HG02870 (cell line): ENCODE measurements around the gene PHLPP1.
"Not testable (repeated sequence)": the region's sequence is repeated elsewhere in the genome, so short reads cannot be mapped to it uniquely, and the experiment has no call there.

Source experiments
- ATAC-seq: cut with Tn5 transposase; IDR thresholded peaks from one replicate; pipeline ENCODE4 v1.9.1; 2021; ENCODE audit warnings: mild to moderate bottlenecking, moderate library complexity; ENCODE audit not compliant: unreplicated experiment

Gene PHLPP1

DNA sequence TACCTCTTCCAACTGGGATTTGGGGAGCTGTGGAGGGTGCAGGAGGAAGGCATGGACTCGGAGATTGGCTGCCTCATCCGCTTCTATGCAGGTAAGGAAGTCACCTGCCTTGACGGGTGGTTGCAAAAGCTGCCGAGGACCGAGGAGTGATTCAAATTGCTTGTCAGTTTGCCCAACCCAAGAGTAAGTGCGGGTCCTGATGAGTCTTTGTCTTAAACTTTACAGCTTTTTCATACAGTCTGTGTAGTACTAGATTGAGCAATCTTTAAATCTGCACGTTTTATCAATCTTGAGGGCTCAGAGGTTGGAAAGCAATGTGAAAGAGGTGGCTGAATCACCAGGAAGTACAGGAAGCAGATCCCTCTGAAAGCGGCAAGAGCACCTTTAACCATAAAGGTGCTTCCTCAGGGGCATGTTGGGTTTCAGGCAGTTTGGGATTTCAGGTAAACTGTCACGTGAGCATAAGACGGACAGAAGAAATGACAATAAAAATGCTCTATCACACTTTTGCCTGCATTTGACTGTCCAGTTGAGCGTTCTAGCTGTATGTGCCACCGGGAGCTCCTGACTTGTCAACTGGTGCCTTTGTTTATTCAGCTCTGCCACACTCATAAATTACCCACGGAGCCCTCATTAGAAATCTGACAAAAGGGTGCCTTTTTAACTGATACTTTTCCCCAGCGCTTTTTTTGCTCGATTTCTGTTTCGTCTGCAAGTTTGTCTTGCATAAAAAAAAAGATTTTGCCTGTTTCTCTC lies 2.0 kb downstream of the PHLPP1 start:
- ATAC-seq: no peak

DNA sequence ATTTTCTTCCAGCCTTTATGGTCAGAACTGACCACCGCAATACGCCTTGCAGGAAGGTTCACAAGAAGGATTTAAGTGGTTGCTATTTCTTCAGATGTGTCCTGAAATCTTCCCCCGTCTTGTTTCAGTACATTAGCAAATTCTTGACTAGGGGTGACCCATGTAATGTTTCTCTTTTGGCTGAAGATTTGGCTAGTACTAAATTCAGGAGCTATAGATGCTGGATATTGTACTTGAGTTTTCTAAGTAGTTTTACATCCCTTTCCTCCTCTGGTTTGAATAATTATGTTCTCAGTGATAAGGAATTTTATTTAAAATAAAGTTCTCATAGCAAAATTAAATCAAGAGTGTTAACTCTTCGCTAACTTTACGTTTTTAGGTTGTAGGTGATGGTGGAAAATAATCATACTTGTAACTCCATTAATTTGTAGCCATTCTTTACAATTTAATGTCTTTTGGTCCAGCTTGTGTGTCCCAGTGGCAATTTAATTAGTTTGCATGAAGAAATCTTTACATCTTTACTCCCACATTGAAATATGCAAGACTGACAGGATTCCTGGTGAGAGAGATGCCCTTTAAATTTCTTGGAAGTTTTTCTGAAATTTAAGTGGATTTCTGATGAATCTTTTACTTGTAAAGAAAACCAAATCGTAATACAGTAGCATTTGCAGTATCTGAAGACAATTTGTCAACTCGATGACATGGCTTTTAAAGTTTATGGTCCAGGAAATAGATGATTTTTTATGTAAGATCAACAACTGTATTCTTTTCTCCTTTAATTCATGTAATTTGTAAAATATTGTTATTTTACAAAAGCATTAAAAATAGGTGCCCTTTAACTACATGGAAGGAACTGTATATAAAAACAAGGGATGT lies 2.8 kb downstream of the PHLPP1 start:
- ATAC-seq: no peak

DNA sequence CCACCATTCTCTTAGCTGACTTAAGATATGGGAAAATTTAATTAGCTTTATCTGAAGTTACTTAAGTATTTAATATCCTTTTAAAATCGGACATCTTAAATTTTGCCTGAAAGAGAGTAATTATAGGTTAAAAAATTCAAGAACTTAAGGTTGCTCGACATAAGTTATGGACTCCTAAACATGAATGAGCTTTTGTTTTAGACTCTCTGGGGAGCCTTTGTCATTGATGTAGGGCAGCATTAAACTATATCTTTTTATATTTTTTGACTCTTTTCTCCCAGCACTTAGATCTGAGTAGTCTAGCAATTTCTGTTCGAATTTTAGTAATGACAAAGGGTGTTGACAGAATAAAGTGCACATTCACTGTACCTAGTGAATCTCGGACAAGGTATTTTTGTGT lies 4.7 kb downstream of the PHLPP1 start:
- no peak for ATAC-seq

DNA sequence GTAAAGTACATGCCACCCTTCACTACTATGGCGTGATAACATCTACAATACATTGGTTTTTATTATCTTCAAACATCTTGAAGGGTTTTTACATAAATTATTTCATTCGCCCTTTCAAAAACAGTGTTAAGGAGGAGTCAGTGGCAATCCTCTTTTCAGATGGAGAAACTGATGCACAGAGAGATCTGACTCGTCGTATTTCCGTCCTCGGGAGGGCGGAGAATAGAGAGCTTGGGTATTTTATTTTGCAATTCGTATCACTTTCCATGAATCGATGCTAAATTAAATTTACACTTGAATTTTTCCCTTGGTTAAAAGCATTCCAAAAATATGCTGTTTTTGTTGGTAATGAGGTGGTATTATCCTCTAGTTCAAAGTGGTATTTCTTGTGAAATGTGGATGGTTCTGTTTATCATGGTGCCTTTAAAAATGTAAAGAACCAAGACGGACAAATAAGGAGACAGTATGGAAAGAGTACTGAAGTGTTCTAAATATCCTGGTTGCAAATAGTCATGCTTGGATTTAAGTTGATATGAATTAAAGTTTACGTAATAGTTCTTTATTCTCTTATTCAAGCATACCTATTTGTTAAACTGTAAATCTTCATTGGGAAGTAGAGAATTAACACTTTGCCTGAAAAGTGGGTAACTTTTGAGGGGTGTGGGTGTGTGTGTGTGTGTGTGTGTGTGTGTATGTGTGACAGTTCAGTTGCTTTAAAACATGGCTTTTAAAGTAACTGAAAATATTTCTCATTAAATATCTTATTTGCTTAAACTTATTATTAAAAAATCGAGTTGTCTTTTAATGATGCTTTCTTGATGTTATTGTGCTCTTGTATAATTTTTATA lies 5.6 kb downstream of the PHLPP1 start:
- no peak for ATAC-seq

DNA sequence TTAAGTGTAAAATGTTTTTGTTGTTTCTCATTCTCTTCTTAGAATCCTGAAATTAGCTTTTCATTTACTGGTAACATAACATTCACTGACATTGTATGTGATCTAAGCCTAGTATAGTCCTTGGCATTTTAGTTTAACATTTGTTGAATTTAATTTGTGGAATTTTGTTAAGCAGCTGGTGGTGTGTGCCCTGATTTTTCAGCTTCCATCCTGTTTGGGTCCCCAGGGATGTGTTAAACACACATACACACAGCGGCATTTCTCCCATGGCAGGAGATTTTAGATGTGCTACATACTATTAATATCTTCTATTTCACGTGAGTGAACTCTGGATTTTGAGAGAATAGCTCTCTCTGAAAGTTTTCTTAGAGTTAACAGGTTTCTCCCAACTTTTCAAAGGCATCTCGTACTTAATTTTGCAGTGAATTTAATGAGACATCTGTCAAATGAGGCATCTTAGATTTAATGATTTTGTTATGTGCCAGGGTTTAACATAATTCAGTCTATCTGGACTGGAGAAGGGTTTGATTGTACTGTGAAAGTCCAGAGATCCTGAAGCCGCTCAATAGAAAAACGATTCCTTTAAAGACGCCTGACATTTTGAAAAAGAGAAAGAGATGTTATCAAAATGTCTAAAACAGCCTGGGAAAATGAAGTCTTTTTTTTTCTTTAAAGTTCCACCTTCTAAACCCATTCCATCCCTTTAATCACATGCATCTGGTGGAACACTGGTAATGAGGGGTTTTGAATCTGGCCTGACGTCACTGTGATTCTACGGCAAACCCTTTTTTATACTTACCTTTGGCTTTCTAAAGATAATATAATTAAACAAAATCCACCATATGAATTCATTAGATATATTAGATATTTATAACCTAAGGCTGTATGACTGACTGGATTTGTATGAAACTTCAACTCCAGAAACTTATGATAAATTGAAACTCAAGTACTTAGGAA lies 6.8 kb downstream of the PHLPP1 start:
- ATAC-seq: no peak

DNA sequence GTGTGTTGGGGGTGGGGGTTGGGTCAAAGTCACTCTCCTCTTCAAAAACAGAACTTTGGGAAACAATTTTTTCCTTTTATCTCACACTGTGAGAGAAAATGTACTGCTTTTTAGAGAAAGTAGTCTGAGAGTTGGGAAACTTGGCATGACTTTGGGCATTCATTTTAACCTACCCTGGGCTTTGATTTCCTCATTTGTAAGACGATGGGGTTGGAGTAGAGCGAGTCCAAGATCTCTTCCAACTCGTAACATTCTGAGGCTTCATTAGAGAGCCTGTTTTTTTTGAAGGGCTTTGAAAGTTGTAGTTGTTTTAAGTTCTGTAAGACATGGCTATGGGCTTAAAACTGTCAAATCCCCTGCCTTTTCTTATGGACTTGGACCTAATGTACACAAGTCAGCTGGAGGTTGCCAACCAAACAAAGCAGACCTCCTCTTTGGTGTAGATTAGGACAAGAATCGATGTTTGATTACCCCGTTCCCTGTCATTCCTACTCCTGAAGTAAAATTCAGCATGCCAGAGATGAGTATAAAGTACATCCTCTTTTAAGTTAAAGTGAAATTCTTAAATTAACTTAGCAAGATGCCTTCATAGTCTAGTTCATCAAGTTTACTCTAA lies 8.4 kb downstream of the PHLPP1 start:
- ATAC-seq: no peak

DNA sequence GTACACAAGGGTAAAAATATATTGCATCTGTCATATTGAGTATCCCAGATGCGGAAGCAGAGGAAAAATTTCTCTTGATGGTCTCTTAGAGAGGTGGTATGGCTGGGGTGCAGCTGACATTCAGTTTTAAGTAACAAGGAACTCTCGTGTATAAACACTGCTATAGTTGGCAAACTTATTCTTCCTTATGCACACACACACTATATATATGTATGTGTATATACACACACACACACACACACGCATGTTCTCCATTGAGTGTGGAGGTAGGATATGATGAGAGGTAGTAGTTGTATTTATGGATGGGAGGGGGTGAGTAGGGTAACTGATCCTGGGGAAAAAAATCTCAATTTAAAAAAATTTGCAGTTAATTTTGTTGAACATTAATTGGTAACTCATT lies 10.6 kb downstream of the PHLPP1 start:
- ATAC-seq: no peak

DNA sequence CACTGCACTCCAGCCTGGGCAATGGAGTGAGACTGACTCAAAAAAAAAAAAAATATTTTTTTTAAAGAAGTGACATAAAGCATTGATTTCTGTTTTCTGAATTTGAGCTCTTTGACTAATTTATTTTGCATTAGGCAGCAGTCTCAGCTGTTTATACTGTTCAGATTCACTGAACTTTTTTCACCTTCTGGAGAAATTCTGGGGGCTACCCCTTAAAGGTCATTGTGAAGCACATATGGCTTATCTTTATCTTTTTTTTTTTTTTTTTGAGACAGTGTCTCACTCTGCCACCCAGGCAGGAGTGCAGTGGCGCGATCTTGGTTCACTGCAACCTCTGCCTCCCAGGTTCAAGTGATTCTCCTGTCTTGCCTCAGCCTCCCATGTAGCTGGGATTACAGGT lies 12.9 kb downstream of the PHLPP1 start:
- ATAC-seq: no peak

DNA sequence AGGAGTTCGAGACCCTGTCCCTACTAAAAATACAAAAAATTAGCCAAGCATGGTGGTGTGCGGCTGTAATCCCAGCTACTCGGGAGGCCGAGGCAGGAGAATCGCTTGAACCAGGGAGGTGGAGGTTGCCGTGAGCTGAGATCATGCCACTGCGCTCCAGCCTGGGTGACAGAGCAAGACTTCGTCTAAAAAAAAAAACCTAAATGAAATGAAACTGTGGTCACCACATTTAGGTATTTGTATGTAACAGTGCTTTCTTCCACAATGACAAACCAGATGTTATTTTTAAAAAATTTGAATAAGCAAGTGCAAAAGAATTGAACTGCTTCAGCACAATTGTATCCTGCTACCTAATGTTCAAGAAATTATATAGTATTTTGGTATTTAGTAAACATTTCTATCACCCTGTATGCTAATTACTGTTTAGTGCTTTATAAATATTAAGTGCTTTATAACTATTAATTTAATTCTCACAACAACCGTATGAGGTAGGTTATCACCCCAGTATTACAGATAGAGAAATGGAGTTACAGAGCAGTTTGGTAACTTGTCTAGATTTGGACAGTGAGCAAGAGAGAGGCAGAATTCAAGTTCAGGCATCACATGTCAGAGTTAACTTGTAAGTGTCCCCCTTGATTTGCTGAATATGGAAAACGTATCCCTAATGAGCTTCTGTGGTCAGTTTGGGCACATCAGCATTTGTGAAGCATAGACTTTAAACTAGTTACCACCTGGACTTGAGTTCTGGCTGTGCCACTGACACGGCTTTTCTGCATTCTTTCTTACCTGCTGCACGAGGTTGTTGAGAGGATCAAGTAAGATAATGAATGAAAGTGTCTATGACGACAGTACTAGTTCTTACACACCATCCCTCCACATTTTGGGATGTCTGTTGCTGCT lies 14.4 kb downstream of the PHLPP1 start:
- peak; percentile 92 for ATAC-seq

DNA sequence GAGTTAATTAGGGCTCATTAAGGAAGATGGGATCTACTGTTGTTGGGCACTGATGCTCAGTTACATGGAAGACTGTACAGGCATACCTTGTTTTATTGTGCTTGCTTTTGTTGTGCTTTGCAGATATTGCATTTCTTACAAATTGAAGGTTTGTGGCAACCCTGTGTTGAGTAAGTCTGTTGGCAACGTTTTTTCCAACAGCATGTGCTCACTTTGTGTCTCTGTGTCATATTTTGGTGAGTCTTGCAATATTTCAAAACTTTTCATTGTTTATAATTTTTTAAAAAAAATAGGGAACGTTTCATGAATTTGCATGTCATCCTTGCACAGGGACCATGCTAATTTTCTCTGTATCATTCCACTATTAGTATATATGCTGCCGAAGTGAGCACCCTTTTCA lies 15.6 kb downstream of the PHLPP1 start:
- ATAC-seq: no peak

DNA sequence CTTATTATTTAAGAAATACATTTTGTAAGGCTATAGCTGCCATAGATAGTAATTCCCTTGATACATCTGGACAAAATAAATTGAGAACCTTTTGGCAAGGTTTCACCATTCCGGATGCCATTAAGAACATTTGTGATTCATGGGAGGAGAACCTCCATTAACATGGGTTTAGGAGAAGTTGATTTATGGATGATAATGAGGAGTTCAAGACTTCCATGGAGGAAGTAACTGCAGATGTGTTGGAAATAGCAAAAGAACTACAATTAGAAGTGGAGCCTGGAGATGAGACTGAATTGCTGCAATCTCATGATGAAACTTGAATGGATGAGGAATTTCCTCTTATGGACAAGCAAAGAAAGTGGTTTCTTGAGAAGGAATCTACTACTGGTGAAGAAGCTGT lies 17.3 kb downstream of the PHLPP1 start:
- no peak for ATAC-seq

DNA sequence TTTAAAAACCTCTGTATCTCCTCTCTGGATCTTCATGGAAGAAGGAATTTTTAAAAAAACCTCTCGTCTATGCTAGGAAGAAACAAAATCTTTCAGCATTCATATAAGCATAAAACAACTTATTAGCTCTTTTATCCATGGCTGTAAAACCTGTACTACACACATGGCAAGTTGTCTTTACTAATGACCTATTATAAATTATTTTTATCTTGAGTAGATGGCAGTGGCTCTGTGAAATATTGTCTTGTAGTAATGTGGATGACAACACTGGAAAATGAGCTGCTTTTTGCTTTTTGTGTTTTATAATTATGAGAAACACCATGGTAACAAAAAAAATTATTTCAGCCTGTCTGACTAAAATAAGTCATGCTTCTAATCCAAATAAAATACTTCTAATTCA lies 18.9 kb downstream of the PHLPP1 start:
- no peak for ATAC-seq

DNA sequence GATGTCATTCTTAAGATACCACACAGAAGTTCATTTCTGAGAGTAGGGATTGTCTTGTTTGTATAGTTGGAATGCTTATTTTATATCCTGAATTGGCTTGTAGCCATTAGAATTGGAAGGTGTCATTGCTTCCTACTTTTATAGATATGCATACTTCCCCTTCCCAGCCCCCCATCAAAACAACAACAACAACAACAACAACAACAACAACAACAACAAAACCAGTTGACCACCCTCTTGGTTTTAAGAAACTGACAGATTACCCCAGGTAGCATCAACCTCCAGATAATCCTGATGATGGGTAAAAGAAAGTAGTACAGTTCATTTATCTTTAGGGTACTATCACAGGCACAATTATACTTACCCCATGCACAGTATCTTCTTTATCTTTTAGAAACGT lies 20.0 kb downstream of the PHLPP1 start:
- no peak for ATAC-seq

DNA sequence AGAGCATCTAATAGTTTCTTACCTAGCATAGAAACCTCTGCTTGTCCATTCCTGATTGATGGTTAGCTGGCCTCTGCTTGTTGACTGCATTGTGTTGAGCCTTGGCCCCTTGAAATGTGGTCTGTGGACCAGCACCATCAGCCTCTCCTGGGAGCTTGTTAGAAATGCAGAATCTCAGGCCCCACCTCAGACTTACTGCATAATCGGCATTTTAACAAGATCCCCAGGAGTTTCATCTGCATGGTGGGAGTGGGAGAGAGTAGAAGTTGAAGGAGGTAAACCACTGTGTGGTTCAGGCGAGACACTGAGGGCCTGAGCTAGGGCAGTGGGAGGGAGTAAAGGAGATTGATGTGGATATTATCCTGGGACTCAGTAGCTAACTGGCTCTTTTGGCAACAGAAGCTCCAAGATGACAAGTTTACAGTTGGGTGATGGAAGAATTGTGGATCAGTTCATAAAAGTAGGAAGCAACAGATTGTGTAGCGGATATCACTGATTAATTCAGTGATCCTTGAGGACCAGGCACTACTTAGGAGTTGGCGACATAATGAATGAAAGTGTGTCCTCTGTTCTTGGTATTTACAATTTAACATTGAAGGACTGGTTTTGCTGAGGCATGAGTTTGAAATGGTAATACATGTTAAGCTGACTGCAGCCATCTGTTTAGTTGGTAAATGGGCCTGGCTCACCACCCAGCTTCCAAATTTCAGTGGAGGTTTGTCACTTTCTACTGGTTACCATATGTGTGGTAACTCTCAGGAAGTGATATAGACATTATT lies 20.9 kb downstream of the PHLPP1 start:
- ATAC-seq: no peak

DNA sequence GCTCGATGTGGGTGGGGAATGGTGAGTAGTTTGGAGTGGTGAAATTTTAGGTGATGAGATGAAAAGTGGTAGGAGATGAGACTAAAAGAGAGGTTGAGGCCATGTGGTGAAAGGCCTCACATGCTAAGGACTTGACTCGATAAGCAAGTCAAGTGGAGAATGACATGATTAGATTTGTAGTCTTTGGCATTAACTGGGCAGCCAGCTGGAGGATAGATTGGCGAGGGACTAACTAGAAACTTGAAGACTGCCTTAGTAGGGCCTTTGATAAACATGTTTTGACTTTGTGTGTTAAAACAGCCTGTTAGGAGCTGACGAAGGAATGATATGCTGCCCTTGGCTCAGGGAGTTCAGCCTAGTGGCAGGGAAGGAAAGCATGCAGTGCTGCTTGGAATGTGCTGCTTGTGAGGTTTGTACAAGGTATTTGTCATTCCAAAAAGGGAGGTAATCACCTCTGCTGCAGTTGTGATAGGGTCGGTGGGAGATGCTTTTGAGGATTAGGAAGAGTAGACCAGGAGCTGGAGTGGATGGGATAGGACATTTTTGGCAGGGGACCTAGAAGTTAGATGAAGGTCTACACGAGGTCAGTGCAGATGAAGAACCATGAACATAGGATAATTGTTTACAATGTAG lies 22.0 kb downstream of the PHLPP1 start:
- ATAC-seq: no peak

DNA sequence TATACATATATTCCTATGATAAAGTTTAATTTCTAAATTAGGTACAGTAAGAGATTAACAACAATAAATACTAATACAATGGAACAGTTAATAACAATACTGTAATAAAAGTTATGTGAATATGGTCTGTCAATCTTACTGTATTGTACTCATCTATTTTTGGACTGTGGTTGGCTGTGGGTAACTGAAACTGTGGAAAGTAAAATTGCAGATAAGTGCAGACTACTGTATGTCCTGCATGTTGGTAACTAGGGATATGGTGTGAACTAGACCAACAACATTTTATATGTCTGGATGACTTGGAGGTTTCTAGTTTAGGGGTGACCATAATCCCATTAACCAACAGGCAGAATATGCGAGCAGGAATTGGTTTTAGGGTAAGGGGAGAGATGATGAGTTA lies 23.3 kb downstream of the PHLPP1 start:
- no peak for ATAC-seq

DNA sequence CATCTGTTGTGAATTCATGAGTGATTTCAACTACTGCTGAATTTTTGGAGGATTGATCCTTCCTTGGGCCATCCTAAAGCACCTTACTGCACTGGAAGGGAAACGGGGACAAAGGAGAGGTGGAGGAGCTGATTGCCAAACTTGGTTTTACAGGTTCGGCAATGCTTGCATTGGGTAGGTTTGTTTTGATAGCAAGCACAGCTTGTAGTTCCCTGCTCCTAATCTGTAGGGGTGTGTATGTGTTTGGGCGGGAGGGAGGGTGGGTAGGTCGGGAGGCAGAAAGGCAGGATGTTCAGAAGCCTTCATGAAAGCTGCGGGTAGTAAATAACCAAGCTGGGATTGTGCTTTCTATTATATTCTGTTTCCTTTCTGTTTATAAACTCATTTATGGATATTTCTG lies 24.6 kb downstream of the PHLPP1 start:
- ATAC-seq: no peak

DNA sequence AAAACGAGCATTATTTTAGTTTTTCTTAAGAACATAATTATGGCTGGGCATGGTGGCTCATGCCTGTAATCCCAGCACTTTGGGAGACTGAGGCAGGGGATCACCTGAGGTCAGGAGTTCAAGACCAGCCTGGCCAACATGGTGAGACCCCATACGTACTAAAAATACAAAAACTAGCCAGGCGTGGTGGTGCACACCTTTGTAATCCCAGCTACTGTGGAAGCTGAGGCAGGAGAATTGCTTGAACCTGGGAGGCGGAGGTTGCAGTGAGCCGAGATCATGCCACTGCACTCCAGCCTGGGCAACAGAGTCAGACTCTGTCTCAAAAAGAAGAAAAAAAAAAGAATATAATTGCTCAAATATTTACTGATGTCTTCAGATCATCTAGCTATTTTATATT lies 25.3 kb downstream of the PHLPP1 start:
- not testable (repeated sequence) for ATAC-seq
